Spinal cord (tissue), 10 donors: ENCODE results near the gene DISP2. TPM values are rescaled to one million over a fixed set of nuclear protein-coding genes. Genes with fewer than 3 reads are reported as not detected.

Experiments used
- DNase-seq, 6 donors: peaks; one replicate each; pipeline versions ENCODE4 v3.0.0 to v3.0.0-alpha.2; 2013 to 2015; ENCODE audit warnings: low spot score in 6 of 6, low read depth in 4 of 6
- H3K27ac ChIP-seq: one replicate; pipeline ENCODE4 v1.5.1; 2013; ENCODE audit warnings: low read depth, low read length, control low read depth
- H3K27me3 ChIP-seq: one replicate; pipeline ENCODE4 v1.6.1; 2013; ENCODE audit warnings: low read length; ENCODE audit not compliant: control insufficient read depth, insufficient read depth
- H3K36me3 ChIP-seq: one replicate; pipeline ENCODE4 v1.6.1; 2013; ENCODE audit warnings: low read length; ENCODE audit not compliant: control insufficient read depth, insufficient read depth
- H3K4me1 ChIP-seq: one replicate; pipeline ENCODE4 v1.6.1; 2013; ENCODE audit warnings: low read length; ENCODE audit not compliant: control insufficient read depth, insufficient read depth
- H3K4me3 ChIP-seq: one replicate; pipeline ENCODE4 v1.5.1; 2013; ENCODE audit warnings: low read depth, low read length, control low read depth
- H3K9me3 ChIP-seq: one replicate; pipeline ENCODE4 v1.6.1; 2013; ENCODE audit warnings: low read length; ENCODE audit not compliant: control insufficient read depth, insufficient read depth
- WGBS: methylation state at CpG from one replicate; pipeline ENCODE4 v1.1.5; 2013; ENCODE audit warnings: missing lambda C conversion rate; ENCODE audit not compliant: insufficient coverage; 5-methylcytosine and 5-hydroxymethylcytosine counted together
- polyA plus RNA-seq, 2 donors: library from polyadenylated mRNA; unstranded; fragments of 120-200 nt; gene quantifications; one replicate each; pipeline ENCODE4 v1.2.1, GENCODE V29; 2013; ENCODE audit not compliant: insufficient read length in 2 of 2
- total RNA-seq, 2 donors: library from RNA; depleted of rRNA in 1 of 2; stranded (reverse); fragments of 120-200 nt in 1 of 2; fragments of >200 nt in 1 of 2; gene quantifications; one replicate each; pipeline versions ENCODE4 v1.2.3 to v1.2.4, GENCODE V29; 2013 to 2014
- donor health status: healthy.

DISP2 gene
- total and polyA plus RNA-seq, 4 donors: 7.8 to 43.8 (median 20.9) TPM

DNA sequence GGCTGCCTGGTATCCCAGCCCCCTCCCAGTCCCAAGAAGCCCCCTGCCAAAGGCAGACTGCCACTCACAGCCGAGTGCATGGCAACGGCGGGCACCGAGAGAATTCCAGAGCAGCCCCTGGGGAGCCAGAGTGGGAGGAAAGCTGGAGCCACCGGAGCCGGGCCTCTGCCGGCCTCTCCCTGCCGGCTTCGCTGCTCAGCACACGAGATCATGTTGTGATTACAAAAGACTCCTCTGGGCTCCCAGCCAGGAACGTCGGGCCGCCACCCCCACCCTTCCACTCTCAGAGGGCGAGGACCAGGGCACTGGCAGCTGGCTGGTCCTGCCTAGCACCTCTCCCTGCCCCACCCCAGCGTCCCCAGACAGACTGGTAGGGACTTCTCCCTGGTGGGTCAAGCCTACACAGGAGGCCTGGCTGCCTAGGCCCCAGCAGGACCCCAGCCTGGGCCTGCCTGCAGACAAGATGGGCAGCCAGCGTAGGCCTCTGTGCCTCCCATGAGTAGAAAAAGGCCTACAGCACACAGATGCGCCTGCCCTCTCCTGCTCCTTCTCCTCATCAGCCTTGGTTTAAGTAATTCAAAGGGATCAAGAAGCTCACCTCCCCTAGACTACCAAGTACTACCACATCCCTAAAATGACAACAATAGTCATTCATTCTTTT is 17.1 kb upstream of the DISP2 start, which contains the start of gene CCDC9B:
TSS of gene CCDC9B (minus strand) at position 200 of the 661 bp plus-strand sequence. CDS start at position 80, 120 bp downstream.
- peaks cover 68% of the 10 kb centered on the region for H3K4me1 ChIP-seq
- 18% methylated on average over 17 of the region's 17 CpGs for WGBS
- H3K9me3 ChIP-seq: no peaks in the 10 kb centered on the region
- peak in 4 of 6 donors; percentile 62 to 93 (median 80) for DNase-seq
- peaks cover 11% of the 10 kb centered on the region for H3K36me3 ChIP-seq
- peak within 1 kb of the TSS; percentile 5 for H3K4me3 ChIP-seq
- peak within 1 kb of the TSS; percentile 98 for H3K27ac ChIP-seq
- H3K27me3 ChIP-seq: no peaks in the 10 kb centered on the region

DNA sequence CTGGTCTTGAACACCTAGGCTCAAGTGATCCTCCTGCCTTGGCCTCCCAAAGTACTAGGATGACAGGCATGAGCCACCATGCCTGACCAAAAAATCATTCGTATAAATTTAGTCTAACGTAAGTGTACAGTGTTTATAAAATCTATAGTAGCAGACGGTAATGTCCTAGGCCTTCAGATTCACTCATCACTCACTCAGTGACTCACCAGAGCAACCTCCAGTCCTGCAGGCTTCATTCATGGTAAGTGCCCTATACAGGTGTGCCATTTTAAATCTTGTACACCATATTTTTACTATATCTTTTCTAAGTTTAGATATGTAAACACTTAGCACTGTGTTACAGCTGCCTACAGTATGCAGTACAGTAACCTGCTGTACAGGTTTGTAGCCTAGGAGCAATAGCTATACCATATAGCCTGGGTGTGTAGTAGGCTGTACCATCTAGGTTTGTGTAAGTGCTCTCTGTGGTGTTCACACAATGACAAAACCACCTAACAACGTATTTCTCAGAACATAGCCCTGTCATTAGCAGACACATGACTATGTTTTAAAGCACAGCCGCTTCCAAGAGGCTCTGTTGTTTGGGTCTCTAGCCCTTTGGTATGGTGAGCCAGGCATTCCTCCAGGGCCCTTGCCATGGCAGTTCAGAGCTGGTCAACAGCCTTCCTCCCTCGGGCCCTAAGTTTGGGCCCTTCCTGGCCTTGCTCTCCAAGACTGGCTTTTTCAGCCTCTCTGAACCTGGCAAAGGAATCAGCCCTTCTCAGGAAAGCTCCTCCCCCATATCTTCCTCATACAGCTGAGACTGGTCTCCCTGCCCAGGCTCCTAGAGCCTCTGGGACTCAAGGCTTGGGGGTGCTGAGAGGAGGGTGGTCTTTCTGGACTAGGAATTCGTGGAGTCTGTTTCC is 15.4 kb upstream of the DISP2 start:
- no peaks in the 10 kb centered on the region for H3K9me3 ChIP-seq
- no peak overlapping the region for H3K27ac ChIP-seq

DNA sequence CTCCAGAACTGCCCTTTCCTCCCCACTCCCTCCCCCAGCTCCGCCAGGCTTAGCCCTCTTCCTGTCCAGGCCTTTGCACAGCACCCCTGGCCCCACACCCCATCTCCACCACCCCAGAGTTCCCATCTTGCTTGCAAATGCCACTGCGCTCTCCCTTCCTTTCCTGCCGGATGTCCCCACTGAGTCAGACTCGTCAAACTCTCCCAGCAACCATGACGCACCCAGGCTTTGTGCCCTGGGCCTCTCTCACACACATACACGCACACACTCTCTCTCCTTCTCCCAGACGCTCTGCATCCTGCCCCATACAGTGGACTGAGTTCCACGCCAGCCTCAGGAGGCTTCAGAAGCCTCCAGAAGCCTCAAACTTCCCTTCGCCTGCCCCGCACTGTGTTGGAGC is 14.5 kb upstream of the DISP2 start:
- Histone ChIP-seq H3K27ac (no peak overlapping the region), H3K9me3 (no peaks in the 10 kb centered on the region), H3K27me3 (no peaks in the 10 kb centered on the region), H3K4me3 (no peak overlapping the region), H3K36me3 (no peaks in the 10 kb centered on the region), H3K4me1 (peaks cover 46% of the 10 kb centered on the region)
- no peak for DNase-seq
- 84% methylated on average over 6 of the region's 10 CpGs for WGBS

More for the DNA sequence above, 15.4 kb upstream of the DISP2 start:
- H3K36me3 ChIP-seq: peaks cover under 1% of the 10 kb centered on the region
- no peak for DNase-seq
- WGBS: 56% methylated on average over 3 of the region's 7 CpGs
- no peak overlapping the region for H3K4me3 ChIP-seq
- H3K4me1 ChIP-seq: peaks cover 54% of the 10 kb centered on the region
- no peaks in the 10 kb centered on the region for H3K27me3 ChIP-seq

DNA sequence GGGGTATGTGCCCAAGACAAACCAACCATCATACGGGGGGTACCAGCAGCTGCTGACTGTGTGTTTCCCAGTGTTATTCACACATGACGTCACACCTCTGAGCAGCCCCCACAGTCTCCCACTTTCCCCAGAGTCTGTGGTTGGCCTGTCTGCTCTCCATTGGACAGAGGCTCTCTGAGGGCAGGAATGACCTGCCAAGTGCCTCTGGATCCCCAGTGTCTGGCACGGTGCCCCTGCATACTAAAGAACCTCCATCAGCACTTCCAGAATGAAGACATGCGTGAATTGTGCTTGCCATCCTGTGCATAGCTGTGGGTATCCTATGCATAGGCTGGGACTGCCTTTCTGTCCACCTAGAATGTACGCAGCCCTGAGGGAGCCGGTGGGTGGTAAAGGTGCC is 13.8 kb upstream of the DISP2 start:
- H3K4me1 ChIP-seq: peaks cover 39% of the 10 kb centered on the region
- WGBS: 31% methylated on average over 4 of the region's 6 CpGs
- no peaks in the 10 kb centered on the region for H3K9me3 ChIP-seq
- DNase-seq: no peak
- H3K27ac ChIP-seq: no peak overlapping the region
- H3K36me3 ChIP-seq: no peaks in the 10 kb centered on the region
- no peaks in the 10 kb centered on the region for H3K27me3 ChIP-seq
- H3K4me3 ChIP-seq: no peak overlapping the region

DNA sequence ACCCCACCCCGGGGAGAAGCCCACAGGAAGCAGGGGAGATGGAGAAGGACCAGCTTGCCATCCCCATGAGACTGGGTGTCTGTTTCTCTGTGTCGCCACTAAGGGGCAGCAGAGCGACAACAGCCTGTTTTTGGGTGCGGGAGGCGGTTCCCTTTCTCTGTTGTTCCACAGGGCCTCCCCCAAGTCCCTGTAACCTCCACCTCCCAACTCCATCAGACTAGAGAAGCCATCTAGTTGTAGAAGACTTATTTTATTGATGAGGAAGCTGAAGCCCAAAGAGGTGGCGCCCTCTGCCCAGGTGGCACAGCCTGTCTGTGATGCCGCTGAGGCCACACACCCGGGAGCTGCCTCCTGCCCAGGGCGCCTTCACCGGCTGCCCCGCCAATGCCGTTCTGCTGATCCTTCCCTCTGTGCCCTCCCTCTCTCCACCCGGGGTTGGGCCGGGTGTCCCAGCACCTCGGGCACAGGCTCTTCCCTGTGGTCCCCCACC is 13.3 kb upstream of the DISP2 start:
- Histone ChIP-seq H3K4me3 (no peak overlapping the region), H3K4me1 (peaks cover 34% of the 10 kb centered on the region), H3K27me3 (no peaks in the 10 kb centered on the region), H3K36me3 (no peaks in the 10 kb centered on the region), H3K9me3 (no peaks in the 10 kb centered on the region), H3K27ac (no peak overlapping the region)
- DNase-seq: peak in 2 of 6 donors; percentile 74 to 79
- WGBS: 58% methylated on average over 11 of the region's 15 CpGs

DNA sequence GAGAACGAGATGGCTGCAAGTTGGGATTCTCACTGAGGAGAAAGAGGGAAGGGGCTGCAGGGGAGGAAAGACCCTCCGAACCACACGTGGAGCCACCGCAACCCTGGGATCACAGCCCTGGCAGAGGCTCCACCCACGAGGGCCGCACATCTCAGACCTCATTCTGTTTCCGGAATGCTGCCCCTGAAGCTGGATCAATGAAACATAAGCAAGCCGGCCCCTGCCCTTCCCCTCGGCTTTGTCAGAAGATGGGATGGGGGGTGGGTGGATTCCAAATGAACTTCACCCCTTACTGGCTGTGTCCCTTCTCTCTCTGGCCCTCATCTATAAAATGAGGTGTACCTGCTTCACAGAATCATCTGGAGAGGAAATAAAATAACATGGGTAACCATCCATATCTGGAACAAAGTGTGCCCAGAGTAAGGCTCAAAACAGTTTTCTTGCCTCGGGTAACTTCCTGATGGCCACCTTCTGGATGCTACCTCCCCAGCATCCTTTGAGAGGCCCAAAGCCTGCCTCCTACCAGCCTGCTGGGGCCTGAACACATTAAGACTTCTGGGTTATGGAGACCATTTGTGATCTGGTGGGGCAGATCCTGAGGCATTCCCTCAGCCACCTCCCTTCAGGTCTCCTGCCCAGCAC is 12.7 kb upstream of the DISP2 start:
- Histone ChIP-seq H3K4me1 (peaks cover 28% of the 10 kb centered on the region), H3K4me3 (no peak overlapping the region), H3K36me3 (no peaks in the 10 kb centered on the region), H3K27me3 (no peaks in the 10 kb centered on the region), H3K9me3 (no peaks in the 10 kb centered on the region), H3K27ac (no peak overlapping the region)
- 73% methylated on average over 8 of the region's 10 CpGs for WGBS
- DNase-seq: no peak

DNA sequence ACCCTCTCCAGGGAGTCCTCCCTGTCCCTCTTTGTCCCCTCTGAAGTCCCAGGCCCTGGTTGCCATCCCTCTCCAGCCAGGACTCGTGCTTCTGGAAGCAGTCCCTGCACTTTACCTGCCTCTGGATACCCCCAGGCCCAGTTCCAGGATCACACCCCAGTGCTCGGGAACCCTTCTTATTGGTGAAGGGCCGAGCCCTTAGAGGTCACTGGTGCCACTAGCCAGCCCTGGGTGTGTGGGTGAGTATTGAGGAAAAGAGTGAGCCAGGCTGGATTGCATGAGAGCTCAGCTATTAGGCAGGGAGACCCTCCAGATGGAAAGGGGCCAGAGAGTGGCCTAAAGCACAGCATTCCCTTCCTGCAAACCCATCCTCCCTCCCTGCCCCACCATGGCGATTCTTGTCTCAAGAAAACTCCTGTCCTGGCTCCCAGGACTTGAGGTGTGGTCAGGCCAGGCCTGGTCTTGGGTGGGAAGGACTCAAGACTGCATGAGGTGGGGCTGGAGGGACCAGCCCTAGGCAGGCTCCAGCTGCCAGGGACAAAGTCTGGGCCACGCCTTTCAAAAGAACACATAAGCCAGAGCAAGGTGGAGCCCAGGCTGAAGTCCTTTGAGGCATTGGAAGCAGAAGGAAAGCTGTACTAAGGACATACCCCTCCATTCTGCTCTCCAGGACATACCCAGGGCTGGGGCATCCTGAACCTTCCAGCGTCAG is 12.0 kb upstream of the DISP2 start:
- H3K27me3 ChIP-seq: no peaks in the 10 kb centered on the region
- H3K4me3 ChIP-seq: no peak overlapping the region
- H3K4me1 ChIP-seq: peaks cover 21% of the 10 kb centered on the region
- no peaks in the 10 kb centered on the region for H3K9me3 ChIP-seq
- 88% methylated on average over 6 of the region's 6 CpGs for WGBS
- H3K36me3 ChIP-seq: no peaks in the 10 kb centered on the region
- no peak for DNase-seq
- H3K27ac ChIP-seq: no peak overlapping the region

DNA sequence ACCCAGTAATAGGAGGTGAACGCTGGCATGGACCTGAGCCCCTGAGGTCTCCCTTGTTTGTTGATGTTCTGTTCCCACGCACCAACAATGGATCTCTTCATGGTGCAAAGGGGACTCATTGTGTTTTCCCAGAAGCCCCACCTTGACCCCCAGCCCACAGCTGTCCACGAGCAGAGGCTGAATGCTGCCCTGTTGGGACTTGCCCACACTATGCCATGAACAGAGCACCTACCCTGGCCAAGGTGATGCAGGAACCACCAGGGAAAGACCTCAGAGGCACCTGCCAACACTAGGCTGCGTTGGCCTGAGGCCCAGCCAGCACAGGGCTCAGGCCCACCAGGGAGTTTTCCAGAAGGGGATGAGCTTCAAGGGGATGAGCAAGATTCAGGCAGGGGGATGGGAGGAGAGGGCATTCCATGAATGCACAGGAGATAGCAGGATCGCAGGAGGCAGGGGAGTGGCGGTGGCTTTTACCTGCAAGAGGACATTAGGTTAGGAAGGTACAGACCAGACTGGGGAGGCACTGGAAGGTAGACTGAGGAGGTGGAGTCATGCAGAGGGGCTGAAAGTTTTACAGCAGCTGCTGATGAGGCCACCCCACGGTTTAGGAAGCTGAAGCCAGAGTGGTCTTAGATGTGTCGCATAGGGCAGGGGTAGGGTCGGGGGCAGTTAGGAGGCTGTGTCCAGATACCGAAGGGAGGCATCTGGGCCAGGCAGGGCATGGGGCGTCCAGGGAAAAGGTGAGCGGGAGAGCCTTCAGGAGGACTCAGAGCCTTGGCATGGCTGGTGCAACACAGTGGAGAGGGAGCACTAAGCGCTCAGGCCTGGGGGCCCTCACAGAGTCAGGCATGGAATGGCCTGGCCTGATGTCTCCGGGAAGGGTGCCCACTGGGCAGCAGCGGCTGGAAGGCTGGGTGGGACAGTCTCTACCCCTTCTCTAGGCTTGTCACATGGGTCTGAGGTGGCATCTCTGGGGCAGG is 11.2 kb upstream of the DISP2 start:
- H3K27me3 ChIP-seq: no peaks in the 10 kb centered on the region
- no peaks in the 10 kb centered on the region for H3K36me3 ChIP-seq
- WGBS: 84% methylated on average over 15 of the region's 15 CpGs
- no peak overlapping the region for H3K27ac ChIP-seq
- H3K9me3 ChIP-seq: no peaks in the 10 kb centered on the region
- no peak for DNase-seq
- no peak overlapping the region for H3K4me3 ChIP-seq
- H3K4me1 ChIP-seq: peaks cover 19% of the 10 kb centered on the region
